Stimulated activated CD4-positive, alpha-beta T cell treated with anti-CD3 and anti-CD28 coated beads, Interleukin-1b, Interleukin-23, amount 100 ng/mL, for 1 hour (primary cell): ENCODE measurements around the gene SCRN2.

Experiments used
- DNase-seq, 2 donors: peaks; one replicate each; pipeline ENCODE4 v3.0.0-alpha.2; 2020; ENCODE audit warnings: low read depth in 2 of 2

SCRN2 gene

DNA sequence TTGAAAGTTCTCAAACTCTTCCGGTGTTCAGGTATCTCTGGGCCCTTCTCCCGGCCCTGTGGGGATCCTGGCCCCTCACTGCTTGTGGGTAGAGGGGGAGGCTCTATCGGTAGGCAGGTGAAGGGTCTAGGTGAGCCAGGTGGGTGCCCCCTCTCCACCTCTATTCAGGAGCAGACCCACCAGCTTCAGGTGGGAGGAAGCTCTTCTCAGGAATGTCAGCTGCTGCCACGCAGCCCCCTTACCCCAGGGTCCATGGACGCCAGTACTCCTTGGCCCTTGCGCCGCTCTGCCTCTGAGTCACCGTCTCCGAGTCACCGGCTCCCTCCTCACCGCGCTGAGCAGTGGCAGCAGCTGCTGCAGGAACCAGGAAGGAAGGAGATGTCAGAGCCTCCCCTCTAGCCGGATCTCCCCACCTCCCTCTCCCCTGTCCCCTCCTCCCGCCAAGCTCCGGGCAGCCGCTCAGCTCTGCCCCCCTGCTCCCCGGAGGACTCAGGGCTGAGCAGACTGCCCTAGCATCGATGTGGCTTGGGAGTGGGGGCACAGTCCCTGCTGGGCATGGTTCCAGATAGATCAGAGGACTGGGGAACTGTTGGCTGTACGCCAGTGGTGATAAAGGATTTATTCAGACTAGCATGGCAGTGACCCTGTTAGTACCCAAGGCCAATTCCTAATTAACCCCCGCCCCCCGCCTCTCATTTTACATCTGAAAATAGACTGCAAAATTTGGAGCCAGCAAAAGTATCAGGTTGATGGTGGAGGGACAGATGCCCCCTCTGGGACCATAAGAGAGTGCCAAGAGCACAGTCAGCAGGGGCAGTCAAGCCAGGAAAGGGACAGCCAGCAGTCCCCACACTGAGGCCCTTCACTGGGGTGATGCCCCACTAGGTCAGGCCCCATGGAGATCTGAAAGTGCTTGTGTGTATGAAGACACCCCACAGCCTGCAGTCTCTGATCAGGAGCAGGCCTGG lies 19.4 kb downstream of the SCRN2 start, which contains the start of gene OSBPL7:
Gene OSBPL7, minus strand, starts transcription at position 371 of the 968 bp plus-strand sequence. CDS start 1,516 bp downstream, outside the sequence.
- DNase-seq: peak in 1 of 2 donors; percentile 58

DNA sequence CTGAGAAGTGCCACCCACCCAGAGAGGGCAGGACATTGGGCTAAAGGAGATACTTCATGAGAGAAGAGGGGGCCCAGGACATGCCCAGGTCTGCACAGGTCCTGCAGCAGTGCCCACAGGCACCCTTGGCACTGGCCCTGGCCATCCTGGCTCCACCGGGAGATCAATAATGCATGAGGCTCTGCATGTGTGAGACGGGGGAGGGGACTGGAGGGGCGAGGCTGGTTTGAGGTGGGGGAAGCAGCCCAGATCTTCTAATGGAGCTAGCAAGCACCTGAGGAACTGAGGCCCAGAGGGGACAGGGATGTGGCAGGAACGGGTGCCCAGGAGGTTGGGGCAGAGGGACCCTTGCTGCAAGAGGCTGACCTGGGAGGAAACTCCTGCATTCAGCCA lies 20.0 kb downstream of the SCRN2 start:
- DNase-seq: no peak

DNA sequence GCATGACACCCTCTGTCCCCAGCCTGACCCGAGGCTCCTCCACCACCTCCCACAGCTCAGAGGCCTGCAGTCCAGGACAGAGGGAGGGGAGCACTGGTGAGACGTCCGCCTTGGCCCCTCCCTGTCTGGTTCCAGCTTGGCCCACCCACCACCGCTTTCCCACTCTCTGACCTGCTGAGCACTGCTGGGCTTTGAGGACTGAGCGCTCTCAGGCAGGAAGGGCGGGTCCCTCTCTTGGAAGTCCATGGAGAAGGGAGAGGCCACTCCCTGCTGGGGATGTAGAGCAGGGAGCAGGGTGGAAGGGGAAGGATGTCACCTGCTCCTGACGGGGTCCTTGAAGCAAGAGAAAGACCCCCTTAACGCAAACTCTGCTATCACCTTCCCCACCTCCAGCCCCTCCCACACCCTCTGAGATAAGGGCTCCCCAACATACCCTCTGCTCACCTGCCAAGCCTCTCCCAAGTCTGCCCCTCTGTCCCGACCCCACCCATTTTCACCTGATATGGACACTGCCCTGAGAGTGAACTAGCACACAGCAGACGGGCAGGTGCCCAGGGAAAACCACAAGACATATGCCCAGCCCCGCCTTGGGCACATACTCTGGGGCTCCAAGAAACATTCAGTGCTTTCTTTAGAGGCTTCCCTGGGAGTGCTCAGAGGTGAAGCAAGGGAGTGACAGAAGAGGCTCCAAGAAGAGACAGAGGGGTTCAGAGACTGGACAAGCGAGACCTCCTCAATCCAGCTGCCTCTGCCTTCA lies 20.9 kb downstream of the SCRN2 start:
- no peak for DNase-seq

DNA sequence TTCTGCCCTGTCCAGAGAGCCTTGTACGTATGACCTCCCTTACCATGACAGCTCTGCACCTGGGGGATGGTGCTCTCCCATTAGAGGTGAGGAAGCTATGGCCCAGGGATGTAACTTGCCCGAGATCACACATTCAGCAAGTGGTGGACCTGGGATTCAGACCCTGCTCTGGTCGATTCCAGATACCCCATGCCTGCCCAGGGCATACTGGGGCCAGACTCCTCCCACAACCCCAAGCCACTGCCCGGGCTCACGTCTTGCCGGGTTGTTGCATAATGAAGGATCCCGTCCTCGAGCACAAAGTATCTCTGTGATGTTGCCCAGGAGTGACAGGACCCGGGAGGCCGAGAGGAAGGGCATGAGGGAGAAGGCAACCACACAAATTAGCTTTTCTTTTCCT lies 21.6 kb downstream of the SCRN2 start:
- DNase-seq: no peak

DNA sequence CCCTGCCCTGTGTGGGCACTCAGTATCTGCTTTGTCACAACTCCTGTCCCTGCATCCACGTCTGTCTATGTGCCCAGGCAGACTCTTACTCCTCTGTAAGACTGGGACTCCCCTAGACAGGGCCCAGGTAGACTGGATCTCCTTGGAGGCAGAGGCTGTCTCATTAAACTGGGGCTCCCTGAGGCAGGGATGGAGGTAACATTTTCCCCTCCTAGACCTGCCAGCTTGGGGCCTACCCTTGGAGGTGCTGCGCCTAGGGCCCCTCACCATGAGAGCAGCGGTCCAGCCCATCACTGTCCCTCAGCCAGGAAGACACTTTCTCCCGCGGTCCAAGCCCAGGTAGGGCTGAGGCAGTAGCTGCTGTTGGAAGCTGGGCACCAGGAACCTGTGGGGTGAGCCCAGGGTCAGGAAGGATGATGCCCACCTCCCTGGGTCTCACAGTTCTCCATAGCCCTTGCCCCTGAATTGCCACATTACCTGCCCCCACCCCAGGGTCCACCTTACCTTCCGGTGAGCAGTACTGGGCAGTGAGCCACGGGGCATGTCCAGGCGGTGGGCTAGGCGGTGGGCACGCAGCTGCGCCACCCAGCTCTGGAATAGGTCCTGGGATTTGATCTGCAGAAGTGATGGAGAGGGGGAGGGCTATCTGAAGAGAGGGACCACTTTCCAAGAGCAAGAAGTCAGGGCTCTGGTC lies 22.9 kb downstream of the SCRN2 start:
- DNase-seq: no peak

DNA sequence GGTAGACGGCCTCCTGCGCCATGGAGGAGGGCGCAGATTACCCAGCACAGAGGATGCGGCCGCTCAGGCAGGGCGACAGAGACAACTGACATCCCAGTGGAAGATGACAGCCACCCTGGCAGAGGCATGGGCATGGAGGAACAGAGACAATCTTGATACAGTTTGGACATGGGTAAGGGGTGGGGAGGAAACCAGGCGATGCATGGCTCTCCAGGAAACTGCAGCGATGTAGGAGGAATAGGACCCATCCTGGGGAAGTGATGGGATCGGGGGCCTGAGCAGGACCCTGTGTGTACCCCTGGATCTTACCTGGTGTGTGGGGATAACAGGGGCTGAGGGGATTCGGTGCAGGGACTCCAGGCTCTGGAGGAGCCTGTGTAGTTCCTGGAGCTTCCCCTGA lies 24.1 kb downstream of the SCRN2 start:
- no peak for DNase-seq

DNA sequence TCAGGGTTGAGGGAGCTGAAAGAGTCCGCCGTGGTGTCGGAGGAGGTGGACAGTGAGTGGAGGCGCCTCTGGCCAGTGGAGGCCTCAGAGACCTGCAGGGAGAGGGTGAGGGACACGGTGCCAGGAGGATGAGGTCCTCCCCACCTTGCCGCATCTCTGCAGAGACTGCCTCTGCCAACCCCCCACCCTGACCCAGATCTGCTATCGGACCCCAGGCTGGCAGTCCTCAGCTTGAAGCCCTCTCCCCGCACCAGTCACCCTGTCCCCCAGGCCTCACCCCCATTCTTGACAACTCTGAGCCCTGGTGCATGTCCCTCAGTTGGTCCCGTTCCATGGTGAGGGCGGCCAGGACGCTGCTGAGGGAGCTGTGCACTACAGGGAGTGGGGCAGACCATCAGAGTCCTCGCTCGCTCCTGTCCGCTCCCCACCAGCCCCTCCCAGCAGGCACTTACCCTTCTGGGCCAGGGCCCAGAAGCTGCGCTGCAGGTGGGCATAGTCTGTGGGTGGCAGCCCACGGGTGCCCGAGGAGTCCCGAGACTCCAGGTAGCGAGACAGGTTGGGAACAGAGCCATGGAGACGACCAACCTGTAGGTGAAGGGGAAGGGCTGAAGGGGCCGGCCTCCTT lies 24.9 kb downstream of the SCRN2 start:
- DNase-seq: no peak

DNA sequence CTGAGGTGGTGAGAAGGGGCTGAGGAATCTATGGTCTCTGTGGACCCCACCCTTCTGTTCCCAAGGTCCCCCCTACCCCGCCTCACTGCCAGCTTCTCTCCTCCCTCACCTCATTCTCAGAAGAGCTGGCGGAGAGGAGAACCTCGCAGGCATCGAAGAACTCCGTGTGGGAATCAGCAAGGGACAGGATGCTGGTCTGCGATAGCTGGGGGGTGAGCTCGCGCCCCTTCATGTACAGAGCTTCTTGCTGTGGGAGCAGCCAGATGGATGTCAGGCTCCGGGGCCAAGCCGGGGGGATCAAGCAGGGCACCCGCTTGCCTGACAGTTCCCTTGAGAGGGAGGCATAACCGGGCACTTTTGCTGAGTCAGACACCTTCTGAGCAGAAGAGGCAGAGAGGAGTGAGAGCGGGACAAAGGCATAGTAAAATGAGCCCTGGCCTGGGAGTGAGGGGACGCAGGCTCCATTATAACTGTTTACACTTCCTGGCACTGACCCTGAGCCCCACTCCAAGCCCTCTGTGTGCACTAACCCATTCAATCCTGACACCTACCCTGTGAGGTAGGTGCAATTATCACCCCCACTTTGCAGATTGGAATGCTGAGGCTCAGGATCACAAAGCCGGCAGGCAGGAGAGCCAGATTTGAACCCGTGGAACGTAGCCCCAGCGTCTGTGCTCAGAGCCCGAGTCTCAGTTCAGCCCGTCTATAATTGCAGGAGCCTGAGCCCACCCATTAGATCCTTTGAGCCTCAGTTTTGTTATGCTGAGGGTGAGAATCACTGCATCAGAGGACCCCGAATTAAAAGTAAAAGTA lies 25.8 kb downstream of the SCRN2 start:
- DNase-seq: no peak

DNA sequence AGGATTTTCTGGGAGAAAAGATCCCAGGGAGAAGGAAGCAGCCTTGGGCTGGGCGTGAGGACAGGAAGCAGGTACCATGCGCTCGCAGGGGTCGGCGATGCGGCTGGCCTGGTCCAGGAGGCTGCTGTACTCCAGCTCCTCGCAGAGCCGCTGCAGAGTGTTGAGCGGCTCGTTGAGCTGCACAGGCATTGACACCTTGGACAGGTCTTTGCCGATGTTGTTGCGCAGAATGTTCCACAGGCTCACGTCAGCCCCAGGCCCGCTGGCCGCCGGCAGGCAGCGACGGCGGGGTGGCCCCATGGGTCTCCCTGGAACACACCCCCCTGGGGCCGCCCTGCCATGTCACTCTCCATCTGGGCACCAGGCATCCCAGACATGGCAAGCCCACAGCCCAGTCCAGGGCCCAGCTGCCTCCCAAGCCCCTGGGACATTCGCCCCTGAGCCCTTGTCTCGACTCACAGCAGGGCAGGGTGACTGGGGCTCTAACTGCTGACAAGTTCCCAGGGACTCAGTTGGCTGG lies 27.5 kb downstream of the SCRN2 start:
- DNase-seq: no peak

DNA sequence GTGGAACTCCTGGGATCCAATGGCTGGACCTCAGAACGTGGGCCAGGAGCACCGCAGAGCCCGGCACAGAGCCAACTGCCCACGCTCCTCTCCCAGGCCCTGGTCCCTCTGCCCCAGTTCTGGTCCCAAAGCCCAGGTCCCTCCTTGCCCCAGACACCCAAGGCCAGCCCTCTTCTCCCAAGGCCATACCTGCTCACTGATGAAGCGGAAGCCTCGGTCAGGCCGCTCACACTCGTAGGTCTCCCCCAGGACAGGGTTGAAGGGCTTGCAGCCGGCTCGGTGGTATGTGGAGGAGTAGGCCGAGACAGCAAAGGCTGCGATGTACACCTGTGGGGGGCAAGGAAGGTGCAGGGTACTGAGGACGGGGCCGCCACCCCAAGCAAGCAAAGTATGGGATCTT lies 28.0 kb downstream of the SCRN2 start:
- no peak for DNase-seq

DNA sequence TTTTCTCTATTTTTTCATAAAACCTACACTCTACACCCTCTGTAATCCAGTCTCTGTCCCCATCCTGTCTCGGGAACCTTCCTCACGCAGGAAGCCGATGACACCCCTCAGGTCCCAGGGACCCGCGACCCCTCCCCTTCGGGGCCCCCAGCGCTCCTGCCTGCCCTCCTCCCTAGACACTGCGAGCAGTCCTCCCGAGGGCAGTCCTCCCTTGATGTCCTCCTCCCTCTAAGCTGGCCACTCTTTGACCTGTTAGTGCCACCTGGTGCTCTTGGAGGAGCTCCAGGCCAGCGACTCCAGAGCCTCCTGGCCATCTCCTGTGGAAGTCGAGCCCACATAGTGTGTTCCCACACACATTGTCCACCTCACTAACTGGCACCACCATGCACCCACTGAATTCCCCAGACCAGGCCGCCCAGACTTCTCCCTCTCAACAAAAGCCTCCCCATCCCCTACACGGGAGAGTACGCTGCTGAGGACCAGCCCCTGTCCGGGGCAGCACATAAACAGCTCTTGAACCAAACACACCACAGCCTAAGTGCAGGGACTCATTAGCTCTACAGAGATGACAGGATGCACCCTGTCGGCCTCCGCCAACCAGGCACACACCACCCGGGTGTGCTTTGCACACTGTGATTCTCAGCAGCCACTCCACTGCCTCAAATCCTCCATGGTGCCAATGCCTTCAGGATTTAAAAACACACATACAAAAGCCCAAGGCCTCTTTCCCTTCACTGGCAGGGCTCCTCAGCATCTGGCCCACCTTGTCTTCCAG lies 28.7 kb downstream of the SCRN2 start:
- DNase-seq: no peak

DNA sequence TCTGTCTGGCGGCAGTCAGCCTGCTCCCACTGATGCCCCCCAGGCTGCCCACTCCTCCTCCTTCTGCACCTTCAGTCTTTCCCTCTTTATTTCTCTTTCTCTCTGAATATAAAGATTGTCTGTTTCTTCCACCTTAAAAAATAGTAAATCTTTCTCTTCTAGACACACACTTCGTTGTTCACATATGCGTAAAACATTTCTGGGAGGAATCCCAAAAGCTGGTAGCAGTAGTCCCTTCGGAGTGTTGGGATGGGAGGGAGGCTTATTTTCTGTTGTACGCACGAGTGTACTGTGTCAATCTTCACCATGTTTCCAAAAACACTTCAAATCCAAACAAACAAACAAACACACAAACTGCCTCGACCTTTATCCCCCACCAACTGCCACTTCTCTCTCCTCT lies 29.4 kb downstream of the SCRN2 start:
- no peak for DNase-seq

DNA sequence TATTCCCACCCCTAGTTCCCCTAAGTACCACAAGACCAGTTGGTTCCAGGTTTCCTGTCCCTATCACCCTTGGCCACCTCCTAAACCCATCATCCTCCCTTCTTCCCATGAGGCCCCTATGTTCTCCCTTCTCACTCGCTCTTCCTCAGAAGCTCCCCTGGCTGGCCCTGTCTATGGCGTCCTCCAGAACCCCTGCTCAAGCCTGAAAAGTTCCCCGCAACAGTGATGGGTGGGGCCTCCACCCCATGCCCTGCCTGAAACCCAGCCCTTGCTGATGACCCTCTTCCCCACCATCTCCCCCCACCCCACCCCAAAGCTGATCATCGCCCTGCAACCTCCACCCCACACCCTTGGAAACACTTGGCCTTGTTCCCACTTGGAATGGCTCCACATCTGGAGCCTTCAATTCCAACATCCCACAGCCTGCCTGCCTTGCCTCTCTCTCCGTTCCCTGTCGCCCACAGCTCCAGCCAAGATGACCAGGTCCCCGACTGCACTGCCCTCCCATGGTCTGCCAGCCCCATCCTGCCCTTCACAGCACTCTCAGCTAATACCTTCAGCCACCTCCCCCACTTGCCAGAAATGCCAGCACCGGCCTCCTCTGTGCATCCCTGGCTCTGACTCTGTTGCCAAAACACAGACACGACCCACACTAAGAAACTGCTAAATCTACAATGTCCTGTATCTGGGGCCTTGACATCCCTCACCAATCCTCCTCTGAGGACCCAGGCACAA lies 30.0 kb downstream of the SCRN2 start:
- no peak for DNase-seq

DNA sequence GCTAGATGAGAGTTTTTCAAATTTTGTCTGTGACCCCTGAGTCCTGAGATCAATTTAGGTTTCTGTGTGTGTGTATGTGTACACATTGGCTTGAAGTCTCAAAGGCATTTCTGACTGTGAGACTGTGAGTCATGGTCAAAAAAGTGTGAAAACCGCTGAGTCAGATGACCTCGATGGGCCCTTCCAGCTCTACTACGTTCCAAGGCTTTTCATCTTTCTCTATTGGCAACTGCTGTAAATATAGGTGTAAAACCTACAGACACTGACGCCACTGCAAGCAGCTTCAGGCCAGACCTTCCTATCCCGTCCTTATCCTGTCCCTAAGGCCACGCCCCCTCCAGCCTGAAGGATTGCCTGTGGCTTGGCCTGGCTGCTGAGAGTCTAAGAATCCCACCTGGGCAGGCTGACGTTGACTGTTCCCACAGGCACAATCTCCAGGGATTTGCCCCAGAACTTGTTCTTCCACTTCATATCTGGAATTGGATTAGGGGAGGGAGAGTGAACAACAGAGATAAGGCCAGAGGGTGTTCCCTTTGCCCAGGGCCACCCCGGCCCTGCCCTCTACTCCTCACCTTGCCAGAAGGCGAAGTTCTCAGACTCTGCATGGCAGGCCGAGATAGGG lies 30.8 kb downstream of the SCRN2 start:
- DNase-seq: no peak

DNA sequence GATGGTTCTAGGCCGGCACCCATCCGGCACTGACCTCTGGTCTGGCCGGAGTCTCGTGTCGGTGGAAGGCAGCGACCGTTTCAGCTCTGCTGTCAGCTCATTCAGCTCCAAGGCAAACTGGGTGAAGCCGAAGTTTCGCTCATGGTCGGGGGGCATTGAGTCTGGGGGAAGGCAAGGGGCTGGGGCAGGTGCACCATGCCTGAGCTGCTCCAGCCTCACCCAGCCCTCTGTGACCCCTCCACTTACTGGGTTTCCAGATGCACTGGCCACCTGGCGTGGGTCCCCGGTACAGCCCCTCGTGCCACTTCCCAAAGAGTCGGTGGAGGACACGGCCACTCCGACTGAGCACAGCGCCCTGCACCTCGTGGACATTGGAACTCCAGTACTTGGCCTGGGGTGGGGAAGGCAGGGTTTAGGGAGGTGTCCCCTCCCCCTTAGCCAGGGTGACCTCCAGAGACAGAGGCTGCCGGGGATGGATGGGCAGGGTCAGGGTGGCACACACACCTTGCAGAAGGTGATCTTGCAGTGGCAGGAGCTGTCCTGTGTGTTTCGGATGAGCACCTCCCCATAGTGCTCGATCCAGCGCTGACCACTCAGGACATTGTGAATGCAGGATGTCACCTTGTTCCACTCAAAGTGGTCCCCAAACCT lies 32.1 kb downstream of the SCRN2 start:
- DNase-seq: no peak

DNA sequence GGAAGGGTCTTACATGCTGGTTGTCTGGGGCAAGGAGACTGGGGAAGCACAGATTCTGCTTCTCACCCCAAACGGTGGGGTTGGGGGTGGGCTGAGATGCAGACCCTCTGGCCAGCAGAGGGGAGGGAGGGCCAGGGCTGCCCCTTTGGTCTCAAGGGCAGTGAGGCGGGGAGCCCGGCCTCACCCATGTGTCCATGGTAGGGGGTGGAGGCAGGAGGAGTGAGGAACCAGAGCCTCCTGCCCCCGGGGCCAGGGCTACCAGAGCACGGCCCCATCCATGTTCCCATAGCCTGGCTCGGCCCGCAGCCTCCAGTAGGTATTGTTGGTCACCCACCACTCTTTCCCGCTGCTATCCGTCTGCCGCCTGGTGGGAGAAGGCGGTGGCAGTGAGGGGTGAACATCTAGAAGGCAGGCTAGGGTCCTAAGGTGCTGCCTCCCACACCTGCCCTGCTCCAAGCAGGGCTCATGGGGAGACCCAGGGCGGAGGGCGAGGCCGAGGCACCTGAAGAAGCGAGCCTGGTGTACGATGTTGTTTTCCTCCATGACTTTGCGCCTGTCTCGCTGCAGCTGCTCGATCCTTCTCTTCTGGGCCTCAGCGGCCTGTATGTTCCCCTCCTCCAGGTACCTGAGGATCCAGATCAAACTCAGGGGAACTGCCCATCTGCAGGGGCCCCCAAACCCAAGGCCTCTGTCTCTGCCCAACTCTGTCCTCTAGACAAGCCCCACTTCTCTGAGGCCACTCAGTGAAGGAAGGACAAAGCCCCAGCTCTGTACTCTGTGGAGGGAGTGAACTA lies 32.8 kb downstream of the SCRN2 start:
- no peak for DNase-seq

DNA sequence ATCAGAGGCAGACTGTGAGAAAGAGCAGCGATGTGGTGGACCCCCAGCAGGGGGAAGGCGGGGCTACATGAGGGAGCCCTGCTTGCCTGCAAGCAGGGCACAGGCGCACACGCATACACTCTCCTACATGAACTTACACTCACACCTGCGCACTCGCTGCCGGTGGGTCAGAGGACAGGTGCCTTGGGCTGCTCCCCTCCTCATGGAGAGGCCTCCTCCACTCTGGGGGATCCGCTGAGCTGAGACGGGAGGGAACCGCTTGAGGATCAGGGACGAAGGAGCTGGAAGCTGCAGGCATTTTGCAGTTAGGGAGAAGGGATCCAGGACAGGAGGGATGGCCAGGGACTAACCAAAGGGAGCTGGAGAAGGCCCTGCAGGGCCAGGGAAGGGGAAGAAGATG lies 33.7 kb downstream of the SCRN2 start:
- DNase-seq: no peak

DNA sequence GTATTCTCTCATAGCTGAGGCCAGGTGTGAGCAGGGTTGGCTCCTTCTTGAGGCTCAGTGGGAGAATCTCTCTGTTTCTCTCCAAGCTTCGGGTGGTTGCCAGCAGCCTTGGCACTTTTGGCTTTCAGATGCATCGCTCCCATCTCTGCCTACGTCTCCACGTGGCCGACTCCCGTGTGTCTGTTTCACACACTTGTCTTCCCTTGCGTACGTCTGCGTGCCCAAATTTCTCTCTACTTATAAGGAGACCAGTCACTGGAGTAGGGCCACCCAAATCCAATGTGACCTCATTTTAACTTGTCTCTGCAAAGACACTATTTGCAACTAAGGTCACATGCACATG lies 34.2 kb downstream of the SCRN2 start:
- DNase-seq: no peak
